Effector CD4-positive, alpha-beta T cell (primary cell): ENCODE data around the gene EIF4B.
A peak's percentile ranks its signal among the peaks of the same experiment; 100 is the strongest.

Experiments used
- DNase-seq: peaks from one replicate; pipeline ENCODE4 v3.0.0-alpha.2; 2020

The EIF4B gene

GRCh38 chr12:53047221-53048032 lies 41.2 kb downstream of the EIF4B start:
- DNase-seq, result peak; percentile 63

- no peak for DNase-seq
Observed at GRCh38 chr12:53048033-53048779, 42.0 kb downstream of the EIF4B start.

GRCh38 chr12:53048780-53049401 lies 42.6 kb downstream of the EIF4B start:
- no peak for DNase-seq

- no peak for DNase-seq
Observed at GRCh38 chr12:53049571-53050318, 43.5 kb downstream of the EIF4B start, which contains the start of gene TNS2. TNS2 (plus strand) TSS chr12:53050065; CDS start chr12:53050186, 121 bp downstream.

GRCh38 chr12:53050426-53051057 lies 44.3 kb downstream of the EIF4B start:
- no peak for DNase-seq

- DNase-seq, result no peak
Observed at GRCh38 chr12:53051058-53051880, 45.0 kb downstream of the EIF4B start.

- DNase-seq, result no peak
Observed at GRCh38 chr12:53051881-53052412, 45.7 kb downstream of the EIF4B start.

- no peak for DNase-seq
Observed at GRCh38 chr12:53052419-53053217, 46.4 kb downstream of the EIF4B start.

- peak; percentile 52 for DNase-seq
Observed at GRCh38 chr12:53053218-53054111, 47.2 kb downstream of the EIF4B start.

- peak; percentile 92 for DNase-seq
Observed at GRCh38 chr12:53054112-53054878, 48.0 kb downstream of the EIF4B start.

- no peak for DNase-seq
Observed at GRCh38 chr12:53055471-53056266, 49.4 kb downstream of the EIF4B start.

GRCh38 chr12:53056296-53056695 lies 50.0 kb downstream of the EIF4B start:
- no peak for DNase-seq

GRCh38 chr12:53056901-53057300 lies 50.6 kb downstream of the EIF4B start:
- DNase-seq, result no peak

- no peak for DNase-seq
Observed at GRCh38 chr12:53057816-53058500, 51.7 kb downstream of the EIF4B start.

- DNase-seq, result no peak
Observed at GRCh38 chr12:53058674-53059433, 52.6 kb downstream of the EIF4B start.
